GM18867 (cell line): ENCODE measurements around the gene PAMR1.

Source experiments
- ATAC-seq: cut with Tn5 transposase; IDR thresholded peaks from one replicate; pipeline ENCODE4 v1.9.1; 2021; ENCODE audit warnings: mild to moderate bottlenecking, moderate library complexity; ENCODE audit not compliant: unreplicated experiment

Gene PAMR1

DNA sequence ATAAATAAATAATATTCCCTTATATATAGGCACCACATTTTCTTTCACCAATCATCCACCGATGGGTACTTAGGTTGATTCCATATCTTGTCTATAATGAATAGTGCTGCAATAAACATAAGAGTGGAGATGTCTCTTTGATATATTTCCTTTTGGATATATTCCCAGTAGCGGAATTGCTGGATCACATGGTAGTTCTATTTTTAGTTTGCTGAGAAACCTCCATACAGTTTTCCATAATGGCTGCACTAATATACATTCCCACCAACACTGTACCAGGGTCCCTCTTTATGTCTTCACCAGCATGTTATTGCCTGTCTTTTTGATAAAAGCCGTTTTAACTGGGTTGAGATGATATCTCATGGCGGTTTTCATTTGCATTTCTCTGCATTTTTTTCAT is 23.6 kb downstream of the PAMR1 start:
- no peak for ATAC-seq

DNA sequence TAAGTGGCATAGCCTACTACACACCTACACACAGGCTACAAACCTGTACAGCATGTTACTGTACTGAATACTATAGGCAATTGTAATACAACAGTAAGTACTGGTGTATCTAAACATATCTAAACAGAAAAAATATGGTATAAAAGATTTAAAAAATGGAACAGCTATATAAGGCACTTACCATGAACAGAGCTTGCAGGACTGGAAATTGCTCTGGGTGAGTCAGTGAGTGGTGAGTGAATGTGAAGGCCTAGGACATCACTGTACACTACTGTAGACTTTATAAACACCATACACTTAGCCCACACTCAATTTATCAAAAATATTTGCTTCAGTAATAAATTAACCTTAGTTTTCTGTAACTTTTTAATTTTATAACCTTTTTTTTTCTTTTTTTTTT is 24.7 kb downstream of the PAMR1 start:
- ATAC-seq: no peak

DNA sequence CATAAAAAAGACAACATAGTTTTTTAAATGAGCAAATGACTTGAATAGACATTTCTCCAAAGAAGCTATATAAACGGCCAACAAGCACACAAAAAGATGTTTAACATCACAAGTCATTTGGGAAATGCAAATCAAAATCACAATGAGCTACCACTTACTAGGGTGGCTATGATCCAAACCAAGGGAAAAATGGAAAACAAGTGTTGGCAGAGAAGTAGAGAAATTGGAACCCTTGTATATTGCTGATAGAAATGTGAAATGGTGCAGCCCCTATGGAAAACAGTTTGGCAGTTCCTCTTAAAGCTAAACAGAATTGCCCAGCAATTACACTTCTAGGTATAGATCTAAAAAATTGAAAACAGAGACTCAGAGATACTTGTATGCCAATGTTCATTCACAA is 29.0 kb downstream of the PAMR1 start:
- ATAC-seq: no peak

DNA sequence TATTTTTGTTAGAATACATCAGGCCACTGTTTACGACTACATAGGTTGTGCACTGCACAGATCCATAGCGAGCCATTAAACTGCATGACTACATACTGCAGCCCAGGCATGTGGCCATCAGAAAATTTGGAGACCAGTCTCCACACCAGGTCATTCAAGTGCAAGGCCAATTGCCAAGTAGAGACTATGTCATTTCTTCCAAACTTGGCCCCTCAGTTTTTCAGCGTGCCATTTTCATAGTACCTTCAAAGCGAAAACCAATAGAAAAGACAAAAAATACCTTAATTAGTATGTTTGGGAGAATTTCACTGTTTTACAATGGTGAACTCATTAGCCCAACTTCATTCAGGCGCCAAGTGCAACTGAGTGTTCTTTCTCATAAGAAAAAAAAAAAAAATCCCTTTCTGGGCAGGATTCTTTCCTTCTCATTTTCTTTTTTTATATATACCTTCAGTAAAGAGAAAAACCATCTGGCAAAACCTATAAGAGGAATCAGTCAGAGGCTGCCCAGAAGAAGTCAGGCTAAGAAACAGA is 30.4 kb downstream of the PAMR1 start:
- no peak for ATAC-seq

DNA sequence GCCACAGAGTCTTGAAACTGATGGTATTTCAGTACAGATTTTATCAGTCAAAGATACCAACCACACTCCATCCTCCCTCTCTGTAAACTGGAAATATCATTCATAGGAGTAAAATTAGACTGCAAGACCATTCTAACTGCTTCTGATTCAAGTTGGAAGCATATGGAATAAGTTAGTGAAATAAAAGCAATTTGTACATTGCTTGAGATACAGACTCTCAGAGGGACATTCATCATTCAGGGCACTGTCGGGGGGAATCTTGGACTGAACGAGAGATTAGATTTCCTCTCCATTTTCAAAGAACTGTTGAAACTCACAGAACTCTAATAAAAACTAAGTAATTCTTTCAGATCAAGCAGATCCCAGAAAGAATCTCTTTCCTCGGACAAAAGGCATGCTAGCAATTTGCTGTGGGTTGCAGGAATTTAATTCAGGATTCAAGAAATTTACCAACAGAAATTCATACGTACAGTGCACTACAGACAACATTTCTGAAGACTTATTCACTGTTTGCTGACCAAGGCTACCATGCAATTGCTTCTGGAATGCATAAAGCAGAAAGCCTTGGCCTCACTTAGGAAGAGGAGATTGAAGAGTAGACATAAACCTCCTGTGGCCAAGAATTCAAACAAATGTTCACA is 34.1 kb downstream of the PAMR1 start:
- no peak for ATAC-seq

DNA sequence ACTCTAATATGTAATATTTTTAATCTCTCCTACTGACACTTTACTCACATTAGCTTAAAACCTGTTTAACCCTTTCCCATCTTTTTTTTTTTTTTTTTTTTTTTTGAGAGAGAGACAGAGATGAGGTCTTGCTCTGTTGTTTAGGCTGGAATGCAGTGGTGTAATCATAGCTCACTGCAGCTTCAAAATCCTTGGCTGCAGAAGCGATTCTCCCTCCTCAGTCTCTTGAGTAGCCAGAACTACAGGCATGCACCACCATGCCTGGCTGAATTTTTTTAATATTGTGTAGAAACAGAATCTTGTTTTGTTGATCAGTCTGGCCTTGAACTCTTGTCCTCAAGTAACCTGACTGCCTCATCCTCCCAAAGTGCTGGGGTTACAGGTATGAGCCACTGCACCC is 37.3 kb downstream of the PAMR1 start:
- ATAC-seq: no peak

DNA sequence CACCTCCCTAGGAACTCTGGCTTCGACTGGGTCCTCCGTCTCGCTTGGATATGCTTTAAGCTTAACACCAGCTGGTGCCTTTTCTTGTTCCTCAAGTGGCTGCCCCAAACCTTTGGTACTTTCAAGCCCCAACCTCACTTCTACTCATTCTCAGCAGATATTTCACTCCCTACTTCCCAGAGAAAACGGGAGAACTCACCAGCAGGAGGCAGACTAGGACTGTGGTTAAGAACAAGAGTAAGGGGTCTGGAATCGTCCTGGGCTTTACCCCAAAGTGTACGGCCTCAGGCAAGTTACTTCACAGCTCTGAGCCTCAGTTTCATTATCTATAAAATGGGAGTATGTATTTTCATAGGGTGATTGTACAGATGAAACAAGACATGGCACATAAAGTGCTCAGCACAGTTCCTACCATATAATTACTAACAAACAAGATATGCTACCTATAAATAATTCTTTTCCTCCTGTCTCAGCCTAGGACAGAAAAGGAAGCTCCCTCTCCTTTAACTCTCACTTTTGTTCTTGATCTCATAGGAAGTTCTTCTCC is 37.8 kb downstream of the PAMR1 start:
- ATAC-seq: no peak

DNA sequence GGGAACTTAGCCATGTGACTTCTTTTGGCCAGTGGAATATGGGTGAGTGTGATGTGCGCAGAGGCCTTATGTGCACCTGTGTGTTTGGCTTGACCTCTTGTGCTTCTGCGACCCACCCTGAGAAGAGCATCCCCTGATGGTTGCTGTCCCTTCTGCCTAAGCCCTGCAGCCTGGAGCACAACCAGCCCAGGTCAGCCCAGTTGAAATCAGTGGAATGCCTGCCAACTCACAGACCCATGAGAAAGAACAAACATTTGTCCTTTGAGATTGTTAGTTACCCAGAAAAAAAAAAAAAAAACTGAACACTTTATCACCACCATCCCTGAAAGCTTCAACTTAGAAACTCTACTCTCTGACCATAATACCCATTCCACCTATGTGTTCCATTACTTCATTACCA is 38.5 kb downstream of the PAMR1 start:
- ATAC-seq: no peak

DNA sequence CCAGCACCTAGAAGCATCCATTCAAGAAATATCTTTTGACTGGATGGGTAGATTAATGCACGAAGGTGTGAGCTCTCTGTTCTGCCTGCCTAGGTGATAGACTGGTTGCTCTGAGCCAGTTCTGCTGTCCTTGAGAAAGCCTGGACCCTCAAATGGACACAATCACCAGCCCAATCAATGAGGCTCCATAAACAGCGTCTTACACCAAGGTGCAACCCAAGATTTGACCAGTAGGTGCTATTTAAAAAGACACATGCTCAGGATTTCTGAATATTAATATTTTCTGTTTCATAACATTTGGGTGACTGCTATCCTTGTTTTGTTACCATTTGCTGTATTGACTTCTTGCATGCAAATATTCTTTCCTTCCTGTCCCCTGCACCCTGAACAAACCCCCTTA is 39.0 kb downstream of the PAMR1 start:
- no peak for ATAC-seq

DNA sequence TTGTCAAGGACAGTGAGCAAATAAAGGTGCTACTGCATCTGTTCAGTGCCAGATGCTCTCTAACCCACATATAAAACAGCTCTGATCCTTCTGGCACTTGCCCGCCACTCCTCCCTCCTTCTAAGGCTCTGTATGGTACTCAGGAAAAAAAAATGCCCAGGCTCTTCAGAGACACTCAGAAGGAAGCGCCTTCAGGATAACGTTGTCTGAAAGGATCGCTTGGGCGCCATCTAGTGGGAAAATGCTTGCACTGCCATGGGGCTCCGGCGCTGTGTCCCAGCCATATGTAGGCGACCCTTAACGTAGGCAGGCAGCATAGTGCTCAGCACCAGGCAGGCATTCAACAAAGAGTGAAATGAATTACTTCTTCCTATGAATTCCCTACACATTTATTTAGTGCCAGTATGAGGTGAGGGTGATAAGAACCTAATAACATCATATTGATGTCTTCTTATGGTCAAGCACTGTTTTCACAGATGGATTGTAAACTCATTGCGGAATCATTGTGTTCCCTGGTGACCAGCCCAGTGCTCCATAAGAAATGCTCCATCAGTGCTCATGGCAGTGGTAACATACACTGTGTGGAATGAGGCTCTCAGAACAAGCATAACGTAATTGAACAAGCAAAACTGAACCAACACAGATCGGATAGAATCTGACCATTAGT is 39.6 kb downstream of the PAMR1 start:
- ATAC-seq: peak; percentile 97

DNA sequence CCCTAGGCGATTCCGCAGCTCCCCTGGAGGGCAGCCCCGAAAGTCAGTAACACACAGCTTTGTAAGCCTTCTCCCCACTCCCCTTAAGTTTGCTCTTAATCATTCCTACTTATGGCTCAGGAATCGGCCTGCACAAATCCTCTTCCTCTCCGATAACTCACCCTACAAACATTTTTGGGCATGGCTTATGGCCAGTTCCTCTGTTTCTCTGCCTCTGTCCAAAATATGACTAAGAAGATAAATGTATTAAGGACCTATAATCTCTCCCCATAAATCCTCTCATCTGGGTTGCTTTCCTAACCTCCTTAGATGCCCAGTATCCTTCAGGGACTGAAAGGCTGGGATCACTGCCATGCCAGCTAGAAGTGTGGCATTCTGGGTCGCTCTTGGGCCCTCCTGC is 41.0 kb downstream of the PAMR1 start:
- ATAC-seq: no peak

DNA sequence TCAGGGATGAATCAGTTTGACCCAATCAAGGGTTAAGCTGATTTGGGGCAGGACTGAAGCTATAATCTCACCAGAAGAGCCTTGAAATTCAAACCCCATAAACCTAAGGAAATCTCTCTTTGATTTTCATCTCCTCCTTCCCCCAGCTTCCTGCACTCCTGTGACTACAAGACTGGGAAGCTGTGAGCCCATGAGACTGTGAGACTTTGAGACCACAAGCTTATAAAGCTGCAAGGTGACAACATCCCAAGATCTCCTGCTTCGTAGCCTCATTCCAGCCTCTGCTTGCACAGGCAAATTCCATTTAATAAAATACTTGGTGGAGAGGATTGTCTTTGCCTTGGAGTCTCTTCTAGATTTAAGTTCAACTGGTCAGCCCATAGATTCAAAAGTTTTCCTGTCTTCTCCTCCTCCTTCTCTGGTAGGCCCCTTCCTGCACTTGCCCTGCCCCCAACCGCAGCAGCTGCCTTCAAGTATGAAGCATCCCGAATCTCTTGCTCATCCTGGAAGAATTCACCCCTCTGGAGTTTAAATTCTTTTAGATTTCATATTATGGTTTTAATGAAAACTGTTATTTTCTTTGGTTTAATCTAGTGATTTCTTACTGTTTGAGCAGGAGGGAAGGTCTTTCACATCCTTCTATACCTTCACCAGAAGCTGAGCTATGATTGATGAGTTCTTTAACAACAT is 42.1 kb downstream of the PAMR1 start:
- ATAC-seq: no peak

DNA sequence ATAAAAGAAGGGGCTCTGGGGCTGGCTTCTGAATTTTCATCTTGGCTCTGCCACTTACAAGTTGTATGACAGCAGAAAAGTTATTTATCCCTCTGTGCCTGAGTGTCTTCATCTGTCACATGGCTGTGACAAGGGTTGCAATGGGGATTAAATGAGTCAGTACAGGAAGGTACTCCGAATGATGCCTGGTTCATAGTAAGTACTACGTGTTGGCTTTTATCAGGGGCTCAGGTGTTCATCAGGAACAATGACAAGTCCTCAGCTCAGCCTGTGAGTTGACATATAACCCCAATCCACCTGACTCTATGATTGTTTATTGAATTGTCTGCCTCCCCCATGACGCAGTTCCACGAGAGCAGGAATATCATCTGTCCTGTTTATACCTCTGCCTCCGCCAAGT is 45.7 kb downstream of the PAMR1 start:
- ATAC-seq: no peak

DNA sequence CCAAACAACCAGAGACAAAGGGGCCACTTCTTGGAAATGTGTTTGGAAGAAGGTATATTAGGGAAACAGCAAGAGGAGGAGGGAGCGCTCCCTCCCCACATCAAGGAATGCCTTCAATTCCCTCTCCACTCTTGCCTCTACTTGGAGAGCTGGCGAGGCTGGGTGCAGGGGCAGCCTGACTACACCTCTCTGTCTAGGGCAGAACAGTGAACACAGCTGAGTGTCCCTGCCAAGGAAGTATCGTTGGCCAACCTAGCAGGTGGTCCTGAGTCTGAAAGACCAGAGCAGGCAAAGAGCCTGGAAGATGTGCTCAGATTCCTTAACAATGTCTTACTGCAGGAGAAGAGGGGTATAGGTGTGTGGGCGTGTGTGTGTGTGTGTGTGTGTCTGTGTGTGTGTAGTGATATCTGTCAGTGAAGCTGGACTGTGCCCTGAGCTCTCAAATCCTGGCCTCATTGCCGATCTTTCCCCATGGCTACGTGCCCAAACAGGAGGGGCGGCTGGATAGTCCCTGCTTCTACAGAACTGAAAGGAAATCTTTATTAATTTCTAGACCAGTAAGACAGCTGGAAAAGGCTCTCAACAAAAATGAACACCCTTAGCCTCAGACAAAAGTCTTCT is 46.8 kb downstream of the PAMR1 start:
- no peak for ATAC-seq

DNA sequence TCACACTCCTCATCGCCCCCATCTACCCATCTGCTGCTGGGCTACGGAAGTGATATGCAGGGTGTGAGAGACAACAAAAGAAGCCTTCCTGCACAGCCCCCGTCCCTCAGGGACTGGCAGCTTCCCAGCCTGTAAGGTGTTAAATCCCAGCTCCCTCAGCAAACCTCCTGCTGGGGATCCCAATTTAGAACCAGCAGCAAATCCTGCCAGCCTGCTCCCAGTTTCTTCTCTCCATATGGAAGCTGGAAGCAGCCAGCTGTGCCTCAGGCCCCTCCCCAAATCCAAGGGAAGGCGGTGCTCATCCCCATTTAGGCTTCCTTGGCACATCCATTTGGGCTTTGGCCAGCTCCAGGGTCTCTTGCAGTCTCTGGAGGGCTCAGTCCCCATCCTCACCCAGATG is 47.5 kb downstream of the PAMR1 start:
- ATAC-seq: no peak

DNA sequence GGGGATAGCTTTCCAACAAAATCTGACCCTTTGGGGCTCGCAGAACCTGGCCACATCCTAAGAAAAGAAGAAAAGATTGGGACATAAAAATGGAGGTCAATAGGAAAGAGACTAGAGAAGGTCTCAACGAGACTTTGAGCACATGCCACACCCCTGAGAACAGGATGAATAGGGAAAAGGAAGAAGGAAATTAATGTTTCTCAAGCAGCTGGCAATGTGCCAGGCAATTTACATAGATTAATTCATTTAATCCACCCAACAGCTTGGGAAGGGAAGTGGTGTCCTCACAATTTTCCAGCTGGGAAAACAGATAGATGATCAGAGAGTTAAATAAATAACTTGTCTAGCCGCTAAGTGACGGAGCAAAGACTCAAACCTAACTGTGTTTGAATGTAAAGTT is 50.7 kb downstream of the PAMR1 start:
- ATAC-seq: no peak

DNA sequence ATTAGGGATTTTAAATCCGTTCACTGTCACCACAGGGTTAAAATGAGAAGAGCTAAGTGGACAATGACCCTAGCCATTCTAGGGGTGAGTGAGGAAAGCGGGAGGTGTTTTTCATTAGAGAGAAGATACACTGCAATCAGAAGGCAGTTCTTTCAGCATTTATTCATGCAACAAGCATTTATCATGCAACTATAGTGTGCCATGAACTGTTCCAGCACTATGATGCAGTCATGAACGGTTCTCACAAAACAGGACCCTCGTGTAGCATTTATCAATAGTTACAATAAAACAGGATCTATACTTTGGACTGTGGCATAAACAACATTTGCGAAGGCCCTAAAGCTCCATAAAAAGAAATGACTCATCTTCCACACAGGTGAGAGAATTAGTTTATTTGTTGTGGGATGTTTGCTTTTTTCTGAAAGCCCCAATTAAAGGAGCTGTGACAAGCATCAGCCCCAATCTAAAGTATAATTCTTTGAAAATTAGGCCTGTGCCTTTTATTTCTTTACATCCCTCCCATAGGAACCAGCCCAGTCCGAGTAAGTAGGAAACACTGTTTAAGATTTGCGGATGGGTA is 51.5 kb downstream of the PAMR1 start:
- no peak for ATAC-seq

DNA sequence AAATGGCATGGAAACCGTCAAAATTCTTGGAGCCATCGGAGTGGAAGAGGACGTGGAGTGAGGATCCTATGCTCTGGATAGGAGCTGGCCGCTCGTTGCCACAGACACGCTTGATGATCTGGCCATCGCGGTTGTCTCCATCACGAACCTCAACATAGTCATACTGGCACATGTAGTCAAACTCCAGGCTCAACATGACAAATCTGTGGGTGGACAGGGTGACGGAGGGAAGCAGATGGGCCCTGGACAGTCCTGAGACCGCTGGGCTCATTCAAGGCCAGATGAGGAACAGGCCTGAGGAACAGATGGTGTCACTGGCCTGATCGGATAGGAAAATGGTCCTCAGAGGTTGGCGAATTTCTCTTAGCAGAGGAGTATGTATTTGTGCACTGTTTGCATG is 54.8 kb downstream of the PAMR1 start:
- no peak for ATAC-seq

DNA sequence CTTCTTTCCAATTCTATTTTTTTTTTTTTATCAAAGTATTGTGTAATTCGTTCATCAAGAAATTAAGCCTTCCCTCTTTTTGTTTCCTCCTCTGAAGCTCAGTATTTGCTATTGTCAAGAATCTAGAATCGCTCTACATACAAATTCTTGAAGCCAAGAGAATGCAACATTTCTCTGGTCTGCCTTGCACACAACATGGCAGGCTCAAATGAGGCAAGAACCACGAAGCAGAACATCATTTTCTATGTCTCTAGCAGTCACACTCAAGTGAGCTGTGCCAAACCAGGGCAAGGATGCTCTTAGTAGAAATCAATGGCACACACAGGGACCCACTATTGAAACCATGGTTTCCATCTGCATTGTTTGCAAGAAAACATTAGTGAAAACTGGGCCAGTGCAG is 59.4 kb downstream of the PAMR1 start:
- no peak for ATAC-seq

DNA sequence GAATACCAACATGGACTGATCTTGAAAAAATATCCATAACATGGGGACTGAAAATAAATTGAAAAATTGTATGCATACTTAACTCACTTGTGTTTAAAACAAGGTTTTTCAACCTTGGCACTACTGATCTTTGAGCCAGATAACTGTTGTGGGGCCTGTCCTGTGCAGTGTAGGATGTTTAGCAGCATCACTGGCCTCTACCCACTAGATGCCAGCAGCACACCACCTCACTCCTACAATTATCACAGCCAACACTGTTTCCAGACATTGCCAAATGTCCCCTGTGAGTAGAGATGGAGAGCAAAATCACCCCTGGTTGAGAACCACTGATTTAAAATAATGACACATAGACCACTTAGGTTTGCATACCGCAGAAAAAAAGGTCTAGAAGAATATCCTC is 61.1 kb downstream of the PAMR1 start:
- ATAC-seq: no peak

DNA sequence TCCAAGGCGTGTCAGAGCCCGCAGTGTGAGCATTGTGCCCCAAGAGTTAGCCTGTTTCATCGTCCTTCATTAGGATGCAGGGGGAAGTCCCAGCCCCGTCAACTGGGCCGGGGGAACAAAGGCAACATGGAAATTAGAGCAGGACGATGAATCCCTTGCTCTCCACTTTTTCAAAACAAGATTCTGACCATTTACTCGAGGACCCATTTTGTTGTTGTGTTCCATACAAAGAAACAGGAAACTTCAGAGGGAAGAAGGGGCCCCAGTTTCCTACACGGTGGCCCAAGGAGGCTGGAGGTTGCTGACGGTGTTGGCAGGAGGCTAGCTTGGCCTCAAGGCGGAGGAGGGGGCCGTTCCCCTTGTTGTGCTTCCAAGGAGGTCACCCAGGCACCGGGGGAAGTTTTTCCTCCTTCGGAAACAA is 62.1 kb downstream of the PAMR1 start:
- no peak for ATAC-seq
